Aorta (tissue), 5 donors: ENCODE measurements around the gene CNTNAP1. TPM values are rescaled to one million over a fixed set of nuclear protein-coding genes. Genes with fewer than 3 reads are reported as not detected.

ENCODE experiments used
- ATAC-seq: fragments of 200-7000 bp; cut with Tn5 transposase; one replicate; pipeline ENCODE4 v1.9.1; 2022; ENCODE audit warnings: moderate library complexity; ENCODE audit not compliant: low FRiP score
- DNase-seq, 2 donors: peaks; one replicate each; pipeline ENCODE4 v3.0.0-alpha.2; 2020
- H3K27ac ChIP-seq, 2 donors: one replicate each; pipeline ENCODE4 v1.5.1; 2013; ENCODE audit warnings: low read length in 2 of 2, mild to moderate bottlenecking in 2 of 2, moderate library complexity in 2 of 2, control low read depth in 1 of 2, inconsistent platforms in 1 of 2, low read depth in 1 of 2
- H3K27me3 ChIP-seq, 2 donors: one replicate each; pipeline ENCODE4 v1.6.1; 2013; ENCODE audit warnings: control low read depth in 1 of 2, low read length in 1 of 2, mild to moderate bottlenecking in 1 of 2, moderate library complexity in 1 of 2; ENCODE audit not compliant: insufficient read depth in 2 of 2, control insufficient read depth in 1 of 2
- H3K36me3 ChIP-seq, 2 donors: one replicate each; pipeline ENCODE4 v1.6.1; 2013; ENCODE audit warnings: control low read depth in 1 of 2, low read length in 1 of 2, mild to moderate bottlenecking in 1 of 2; ENCODE audit not compliant: insufficient read depth in 2 of 2, control insufficient read depth in 1 of 2
- H3K4me1 ChIP-seq, 2 donors: one replicate each; pipeline ENCODE4 v1.6.1; 2013; ENCODE audit warnings: low read length in 2 of 2, control low read depth in 1 of 2, mild to moderate bottlenecking in 1 of 2, moderate library complexity in 1 of 2; ENCODE audit not compliant: insufficient read depth in 2 of 2, control insufficient read depth in 1 of 2
- H3K4me3 ChIP-seq, 2 donors: one replicate each; pipeline ENCODE4 v1.5.1; 2013; ENCODE audit warnings: low read length in 2 of 2, control low read depth in 1 of 2, mild to moderate bottlenecking in 1 of 2
- H3K9me3 ChIP-seq: one replicate; pipeline ENCODE4 v1.6.1; 2013; ENCODE audit warnings: mild to moderate bottlenecking, low read length; ENCODE audit not compliant: control insufficient read depth
- WGBS, 2 donors: extraction: QIAGEN DNeasy Blood & Tissue Kit; methylation state at CpG; one replicate each; pipeline ENCODE4 v1.1.7; 2013; 5-methylcytosine and 5-hydroxymethylcytosine counted together
- intact Hi-C, 2 donors: fragments of 100-400 bp; cut with DNase I; formaldehyde crosslinking; loops; one replicate each; pipeline versions ENCODE4 v1.14.2 to v1.15.0; 2022
- polyA plus RNA-seq, 2 donors: library from polyadenylated mRNA; stranded (reverse); fragments of 200-250 nt; gene quantifications; one replicate each; pipeline ENCODE4 v1.2.3, GENCODE V29; 2013
- total RNA-seq, 2 donors: library from RNA; stranded (reverse); fragmentation: NEBNext Ultra II Directional; extraction: Animal tissue kit (Norgen Biotek cat#: 25700); gene quantifications; one replicate each; pipeline ENCODE4 v1.2.1, GENCODE V29; 2021
- donor health status: healthy with polysubstance abuse.
- donor health status: Bipolar disorder and iron deficiency.
- donor health status: DM: no; HTN: no; CAD: no.
- donor health status: DM: no; HTN: no; CAD: no.
- donor health status: DM: yes; HTN: yes; CAD: no.

Gene CNTNAP1
- total and polyA plus RNA-seq, 4 donors = 1.0 to 25.8 (median 9.5) TPM

GRCh38 chr17:42699415-42699740 is 17.0 kb downstream of the CNTNAP1 start:
- Histone ChIP-seq H3K9me3 (no peaks in the 10 kb centered on the region), H3K4me1 (no peaks in the 10 kb centered on the region), H3K36me3 (peaks cover 4 to 5% of the 10 kb centered on the region in 2 donors), H3K4me3 (no peak overlapping the region), H3K27ac (no peak overlapping the region), H3K27me3 (no peaks in the 10 kb centered on the region)
- WGBS, 2 donors = 86% methylated on average over 4 of the region's 4 CpGs
- ATAC-seq = no peak
- DNase-seq = no peak
- intact Hi-C loops = no loop called here

- Histone ChIP-seq H3K4me3 (no peak overlapping the region), H3K36me3 (peaks cover 0 to 10% of the 10 kb centered on the region in 2 donors), H3K4me1 (no peaks in the 10 kb centered on the region), H3K27ac (no peak overlapping the region), H3K9me3 (no peaks in the 10 kb centered on the region), H3K27me3 (no peaks in the 10 kb centered on the region)
- DNase-seq = peak in 1 of 2 donors; percentile 47
- intact Hi-C loops = no loop called here
- ATAC-seq = no peak
- WGBS, 2 donors = 63 to 69% methylated on average over 10 of the region's 10 CpGs
These were observed 18.4 kb downstream of the CNTNAP1 start for GRCh38 chr17:42700586-42701289.

- WGBS, 2 donors = 86 to 87% methylated on average over 11 of the region's 11 CpGs
- intact Hi-C loops = no loop called here
- H3K36me3 ChIP-seq = peaks cover 0 to 16% of the 10 kb centered on the region in 2 donors
These were observed 20.1 kb downstream of the CNTNAP1 start for GRCh38 chr17:42702446-42702845.

DNA sequence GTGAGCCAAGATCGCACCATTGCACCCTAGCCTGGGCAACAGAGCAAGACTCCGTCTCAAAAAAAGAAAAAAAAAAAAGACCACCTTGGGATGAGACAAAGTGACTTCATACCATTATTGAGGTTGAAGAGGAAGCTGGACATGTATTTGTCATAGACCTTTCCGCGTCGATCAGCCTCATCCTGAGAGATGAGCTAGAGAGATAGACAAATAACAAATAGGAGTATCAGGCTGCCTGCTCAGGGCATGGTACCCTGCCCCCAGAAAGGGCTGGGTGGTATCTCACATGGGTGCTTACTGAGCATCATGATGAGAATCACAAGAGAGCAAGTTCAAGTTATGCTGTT is 22.1 kb downstream of the CNTNAP1 start:
- WGBS, 2 donors = 96 to 97% methylated on average over 5 of the region's 5 CpGs
- Histone ChIP-seq H3K36me3 (peaks cover 3 to 24% of the 10 kb centered on the region in 2 donors), H3K9me3 (no peaks in the 10 kb centered on the region), H3K4me1 (no peaks in the 10 kb centered on the region), H3K4me3 (no peak overlapping the region), H3K27me3 (no peaks in the 10 kb centered on the region), H3K27ac (no peak overlapping the region)
- DNase-seq = no peak
- intact Hi-C loops = no loop called here
- no peak for ATAC-seq

More at GRCh38 chr17:42702446-42702845, 20.1 kb downstream of the CNTNAP1 start:
- H3K9me3 ChIP-seq = no peaks in the 10 kb centered on the region
- no peak overlapping the region for H3K27ac ChIP-seq
- ATAC-seq = no peak
- H3K4me3 ChIP-seq = no peak overlapping the region
- no peaks in the 10 kb centered on the region for H3K27me3 ChIP-seq
- H3K4me1 ChIP-seq = no peaks in the 10 kb centered on the region
- DNase-seq = no peak

- Histone ChIP-seq H3K4me1 (no peaks in the 10 kb centered on the region), H3K36me3 (peaks cover 5 to 27% of the 10 kb centered on the region in 2 donors), H3K9me3 (no peaks in the 10 kb centered on the region), H3K4me3 (no peak overlapping the region), H3K27me3 (no peaks in the 10 kb centered on the region), H3K27ac (no peak overlapping the region)
- WGBS, 2 donors = 83 to 84% methylated on average over 8 of the region's 8 CpGs
- DNase-seq (no peak), ATAC-seq (no peak)
- intact Hi-C loops = no loop called here
These were observed 22.6 kb downstream of the CNTNAP1 start for GRCh38 chr17:42704837-42705494.

DNA sequence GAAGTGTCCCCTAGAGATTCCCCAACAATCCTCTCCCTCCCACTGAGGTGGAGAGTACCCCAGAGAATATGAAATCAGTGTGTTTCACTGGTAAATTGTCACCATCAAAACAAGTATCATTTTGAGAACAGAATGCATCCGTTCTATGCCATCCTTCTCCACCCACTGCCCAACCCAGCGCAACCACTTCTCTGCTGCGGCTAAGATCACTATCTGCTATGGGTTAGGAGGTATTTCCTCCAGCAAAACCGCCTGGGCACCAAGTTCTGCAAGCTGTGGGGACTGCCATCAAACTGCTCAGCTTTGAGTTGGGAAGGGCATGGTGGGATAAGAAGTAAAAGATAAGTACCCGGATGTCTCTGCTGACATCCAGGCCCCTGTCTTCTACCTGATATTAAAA is 24.4 kb downstream of the CNTNAP1 start:
- no peak for DNase-seq

DNA sequence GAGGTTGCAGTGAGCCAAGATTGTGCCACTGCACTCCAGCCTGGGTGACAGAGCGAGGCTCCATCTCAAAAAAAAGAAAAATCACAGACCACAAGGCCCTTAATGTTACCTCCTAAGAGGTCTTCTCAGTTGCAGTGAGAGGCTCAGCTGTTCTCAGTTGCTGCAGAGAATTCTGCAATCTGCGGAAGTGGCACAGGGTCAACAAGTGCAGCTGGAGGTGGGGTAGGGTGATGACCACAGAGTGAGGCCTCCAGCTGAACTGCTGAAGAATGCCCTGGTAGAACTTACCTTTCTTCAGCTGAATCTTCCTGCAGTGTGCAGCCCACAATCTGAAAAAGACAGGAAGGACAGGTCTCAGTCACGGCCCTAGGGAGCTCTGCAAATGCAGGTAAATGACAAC is 26.3 kb downstream of the CNTNAP1 start:
- ATAC-seq (no peak), DNase-seq (no peak)
- Histone ChIP-seq H3K4me1 (no peaks in the 10 kb centered on the region), H3K9me3 (no peaks in the 10 kb centered on the region), H3K27me3 (no peaks in the 10 kb centered on the region), H3K36me3 (peaks cover 9 to 39% of the 10 kb centered on the region in 2 donors), H3K4me3 (no peak overlapping the region), H3K27ac (no peak overlapping the region)
- intact Hi-C loops = no loop called here
- WGBS, 2 donors = 92 to 96% methylated on average over 3 of the region's 3 CpGs

More for the DNA sequence above, 24.4 kb downstream of the CNTNAP1 start:
- H3K36me3 ChIP-seq = peaks cover 9 to 32% of the 10 kb centered on the region in 2 donors
- 78 to 85% methylated on average over 5 of the region's 5 CpGs for WGBS, 2 donors
- H3K9me3 ChIP-seq = no peaks in the 10 kb centered on the region
- H3K27ac ChIP-seq = no peak overlapping the region
- no peaks in the 10 kb centered on the region for H3K27me3 ChIP-seq
- no peak overlapping the region for H3K4me3 ChIP-seq
- no peak for ATAC-seq
- H3K4me1 ChIP-seq = no peaks in the 10 kb centered on the region
- intact Hi-C loops = no loop called here

GRCh38 chr17:42709561-42709960 is 27.2 kb downstream of the CNTNAP1 start:
- 55 to 66% methylated on average over 2 of the region's 2 CpGs for WGBS, 2 donors
- Histone ChIP-seq H3K27ac (no peak overlapping the region), H3K4me3 (no peak overlapping the region), H3K9me3 (no peaks in the 10 kb centered on the region), H3K4me1 (no peaks in the 10 kb centered on the region), H3K36me3 (peaks cover 9 to 37% of the 10 kb centered on the region in 2 donors), H3K27me3 (no peaks in the 10 kb centered on the region)
- DNase-seq (no peak), ATAC-seq (no peak)
- intact Hi-C loops = no loop called here
